ENCODE data around the gene TRAFD1. TPM values are rescaled to one million over a fixed set of nuclear protein-coding genes. Genes with fewer than 3 reads are reported as not detected.

Gene TRAFD1
- total RNA-seq, 1 experiment from 2014 or later = 38.8 TPM

DNA sequence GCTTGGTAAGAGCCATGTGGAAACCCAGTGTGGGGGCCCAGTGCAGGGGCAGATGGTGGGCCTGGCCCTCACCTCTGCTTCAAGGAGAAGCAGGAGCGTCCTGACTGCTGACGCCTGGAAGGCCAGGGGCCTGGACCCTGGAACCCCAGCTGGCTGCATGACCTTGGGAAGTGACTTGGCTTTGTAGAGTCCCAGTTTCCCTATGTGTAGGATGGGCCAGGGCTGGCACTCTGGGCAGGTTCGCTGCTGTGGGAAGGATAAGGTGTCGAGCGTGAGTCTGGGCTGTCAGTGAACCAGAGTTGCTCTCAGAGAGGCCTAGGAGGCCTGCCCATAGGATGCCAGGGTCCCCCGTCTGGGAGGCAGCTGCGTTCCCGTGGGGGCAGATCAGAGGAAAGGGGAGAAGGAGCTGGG lies 43.2 kb downstream of the TRAFD1 start:
- no TSS peak for BruUV-seq (replicated peaks)
- Mint-ChIP-seq H3K4me1 (ENCODE audit: low read depth, unreplicated experiment) (no peaks in the 10 kb centered on the region), H3K27me3 (ENCODE audit: unreplicated experiment) (no peaks in the 10 kb centered on the region), H3K9me3 (ENCODE audit: low read depth, unreplicated experiment) (no peaks in the 10 kb centered on the region), H3K27ac (ENCODE audit: unreplicated experiment) (no peak overlapping the region), H3K36me3 (ENCODE audit: insufficient read depth, unreplicated experiment) (peaks cover 47% of the 10 kb centered on the region), H3K4me3 (ENCODE audit: low read depth, unreplicated experiment) (no peak overlapping the region)
- CTCF ChIA-PET = interaction anchor here (0.5 to 0.6 kb wide), 2 partner anchors 154 to 833 kb away, joined by 3 to 4 read pairs; no protein-coding TSS in a partner anchor
- TF ChIP-seq, protein P1, sequence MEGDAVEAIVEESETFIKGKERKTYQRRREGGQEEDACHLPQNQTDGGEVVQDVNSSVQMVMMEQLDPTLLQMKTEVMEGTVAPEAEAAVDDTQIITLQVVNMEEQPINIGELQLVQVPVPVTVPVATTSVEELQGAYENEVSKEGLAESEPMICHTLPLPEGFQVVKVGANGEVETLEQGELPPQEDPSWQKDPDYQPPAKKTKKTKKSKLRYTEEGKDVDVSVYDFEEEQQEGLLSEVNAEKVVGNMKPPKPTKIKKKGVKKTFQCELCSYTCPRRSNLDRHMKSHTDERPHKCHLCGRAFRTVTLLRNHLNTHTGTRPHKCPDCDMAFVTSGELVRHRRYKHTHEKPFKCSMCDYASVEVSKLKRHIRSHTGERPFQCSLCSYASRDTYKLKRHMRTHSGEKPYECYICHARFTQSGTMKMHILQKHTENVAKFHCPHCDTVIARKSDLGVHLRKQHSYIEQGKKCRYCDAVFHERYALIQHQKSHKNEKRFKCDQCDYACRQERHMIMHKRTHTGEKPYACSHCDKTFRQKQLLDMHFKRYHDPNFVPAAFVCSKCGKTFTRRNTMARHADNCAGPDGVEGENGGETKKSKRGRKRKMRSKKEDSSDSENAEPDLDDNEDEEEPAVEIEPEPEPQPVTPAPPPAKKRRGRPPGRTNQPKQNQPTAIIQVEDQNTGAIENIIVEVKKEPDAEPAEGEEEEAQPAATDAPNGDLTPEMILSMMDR (IDR thresholded peaks at IDR 0.05; ENCODE audit: unreplicated experiment) = no peak
- intact Hi-C loops (cut with micrococcal nuclease; ENCODE audit: unreplicated experiment) = no loop called here
- no peak for DNase-seq

DNA sequence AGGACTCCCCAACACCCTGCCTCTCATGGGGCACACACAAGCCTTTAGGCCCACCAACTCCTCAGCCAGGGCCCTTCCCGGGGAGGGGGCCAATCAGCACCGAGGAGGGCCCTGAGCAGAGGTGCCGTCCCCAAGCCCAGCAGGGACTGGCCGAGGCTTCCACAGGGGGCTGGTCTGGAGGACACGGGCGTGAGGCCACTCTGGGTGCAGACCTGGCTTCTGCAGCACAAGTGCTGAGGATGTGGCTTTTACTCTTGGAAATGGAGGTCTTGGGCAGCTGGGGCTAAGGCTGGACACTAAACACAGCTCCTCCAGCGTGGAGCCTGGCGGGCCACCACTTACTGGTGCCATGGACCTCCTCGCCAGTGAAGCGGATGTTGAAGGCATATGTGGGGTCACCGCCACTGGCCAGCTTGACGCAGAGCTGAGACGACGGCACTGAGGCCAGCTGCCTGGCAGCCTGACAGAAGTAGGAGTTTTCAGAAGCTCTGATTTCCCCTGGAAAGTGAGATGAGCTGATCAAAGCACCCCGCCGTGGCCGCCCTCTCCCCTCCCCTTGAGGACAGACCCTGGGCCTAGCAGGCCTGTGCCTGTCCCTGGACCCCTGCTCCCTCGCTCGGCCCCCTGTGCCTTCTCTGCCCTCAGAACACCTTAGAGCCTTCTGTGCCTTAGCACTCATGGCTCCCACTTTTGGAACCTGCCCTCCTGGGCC lies 44.0 kb downstream of the TRAFD1 start:
- TF ChIP-seq, protein P1 (IDR thresholded peaks at IDR 0.05; ENCODE audit: unreplicated experiment) = no peak
- intact Hi-C loops (cut with micrococcal nuclease; ENCODE audit: unreplicated experiment) = no loop called here
- H3K27ac Mint-ChIP-seq (ENCODE audit: unreplicated experiment) = peak overlapping the region; percentile 43
- no peak for DNase-seq
- H3K27me3 Mint-ChIP-seq (ENCODE audit: unreplicated experiment) = no peaks in the 10 kb centered on the region
- H3K36me3 Mint-ChIP-seq (ENCODE audit: insufficient read depth, unreplicated experiment) = peaks cover 49% of the 10 kb centered on the region
- BruUV-seq (replicated peaks) = no TSS peak
- H3K4me1 Mint-ChIP-seq (ENCODE audit: low read depth, unreplicated experiment) = no peaks in the 10 kb centered on the region
- no peak overlapping the region for H3K4me3 Mint-ChIP-seq (ENCODE audit: low read depth, unreplicated experiment)
- CTCF ChIA-PET = interaction anchor here (0.6 kb wide), 1 partner anchor 155 kb away, joined by 3 read pairs; no protein-coding TSS in a partner anchor
- H3K9me3 Mint-ChIP-seq (ENCODE audit: low read depth, unreplicated experiment) = no peaks in the 10 kb centered on the region

DNA sequence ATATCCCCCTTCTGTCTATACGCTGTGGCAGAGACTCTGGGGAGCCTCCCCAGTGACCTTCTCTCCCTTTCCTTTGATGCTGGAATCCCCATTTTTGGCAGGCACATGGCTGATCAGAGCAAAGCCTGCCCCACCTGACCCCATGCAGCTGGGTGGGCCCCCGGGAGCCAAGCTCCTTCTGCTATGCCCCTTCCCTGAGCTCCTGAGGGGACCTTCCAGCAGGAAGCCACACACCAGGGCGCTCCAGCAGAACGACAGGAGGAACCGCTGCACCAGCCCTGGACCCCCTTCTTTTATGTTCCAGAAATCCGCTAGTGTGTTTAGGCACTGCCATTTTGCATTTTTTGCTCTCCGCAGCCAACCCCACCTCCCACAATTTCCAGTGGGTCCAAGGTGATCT lies 44.6 kb downstream of the TRAFD1 start:
- H3K4me3 Mint-ChIP-seq (ENCODE audit: low read depth, unreplicated experiment) = no peak overlapping the region
- no peak for DNase-seq
- CTCF ChIA-PET = no interaction called here
- intact Hi-C loops (cut with micrococcal nuclease; ENCODE audit: unreplicated experiment) = no loop called here
- H3K9me3 Mint-ChIP-seq (ENCODE audit: low read depth, unreplicated experiment) = no peaks in the 10 kb centered on the region
- no TSS peak for BruUV-seq (replicated peaks)
- H3K27ac Mint-ChIP-seq (ENCODE audit: unreplicated experiment) = peak overlapping the region; percentile 43
- TF ChIP-seq, protein P1 (IDR thresholded peaks at IDR 0.05; ENCODE audit: unreplicated experiment) = no peak
- no peaks in the 10 kb centered on the region for H3K27me3 Mint-ChIP-seq (ENCODE audit: unreplicated experiment)
- H3K36me3 Mint-ChIP-seq (ENCODE audit: insufficient read depth, unreplicated experiment) = peaks cover 54% of the 10 kb centered on the region
- no peaks in the 10 kb centered on the region for H3K4me1 Mint-ChIP-seq (ENCODE audit: low read depth, unreplicated experiment)

DNA sequence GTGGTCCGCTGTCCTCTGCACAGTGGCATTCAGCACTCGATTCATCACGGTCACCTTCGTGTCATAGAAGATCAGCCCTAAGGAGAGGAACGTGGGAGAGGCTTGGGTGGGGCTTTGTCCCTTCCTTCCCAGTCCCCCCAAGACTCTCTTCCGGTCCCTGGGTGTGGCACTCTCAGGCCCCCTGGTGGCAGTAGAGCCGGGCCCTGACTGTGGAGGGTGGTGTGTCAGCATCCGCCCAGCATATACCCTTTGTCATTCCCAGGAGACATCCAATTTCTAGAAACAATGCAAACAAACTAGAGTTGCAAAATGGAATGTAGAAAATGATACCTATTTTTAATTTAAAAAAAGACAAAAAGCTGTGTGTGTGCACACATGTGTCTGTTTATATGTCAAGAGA lies 45.0 kb downstream of the TRAFD1 start:
- CTCF ChIA-PET = no interaction called here
- BruUV-seq (replicated peaks) = no TSS peak
- peak; percentile 50 for DNase-seq
- intact Hi-C loops (cut with micrococcal nuclease; ENCODE audit: unreplicated experiment) = no loop called here
- TF ChIP-seq, protein P1 (IDR thresholded peaks at IDR 0.05; ENCODE audit: unreplicated experiment) = peak; percentile 56
- Mint-ChIP-seq H3K4me1 (ENCODE audit: low read depth, unreplicated experiment) (no peaks in the 10 kb centered on the region), H3K36me3 (ENCODE audit: insufficient read depth, unreplicated experiment) (peaks cover 54% of the 10 kb centered on the region), H3K4me3 (ENCODE audit: low read depth, unreplicated experiment) (no peak overlapping the region), H3K9me3 (ENCODE audit: low read depth, unreplicated experiment) (no peaks in the 10 kb centered on the region), H3K27me3 (ENCODE audit: unreplicated experiment) (no peaks in the 10 kb centered on the region), H3K27ac (ENCODE audit: unreplicated experiment) (peak overlapping the region; percentile 43)

All from Calu3 (cell line).